Stimulated activated CD8-positive, alpha-beta memory T cell treated with anti-CD3 and anti-CD28 coated beads, Interleukin-2, amount 100 ng/mL, for 48 hours (primary cell): ENCODE results near the gene FAM180B.

Source experiments
- DNase-seq, 2 donors: peaks; one replicate each; pipeline ENCODE4 v3.0.0-alpha.2; 2020; ENCODE audit warnings: low read depth in 2 of 2

The FAM180B gene

DNA sequence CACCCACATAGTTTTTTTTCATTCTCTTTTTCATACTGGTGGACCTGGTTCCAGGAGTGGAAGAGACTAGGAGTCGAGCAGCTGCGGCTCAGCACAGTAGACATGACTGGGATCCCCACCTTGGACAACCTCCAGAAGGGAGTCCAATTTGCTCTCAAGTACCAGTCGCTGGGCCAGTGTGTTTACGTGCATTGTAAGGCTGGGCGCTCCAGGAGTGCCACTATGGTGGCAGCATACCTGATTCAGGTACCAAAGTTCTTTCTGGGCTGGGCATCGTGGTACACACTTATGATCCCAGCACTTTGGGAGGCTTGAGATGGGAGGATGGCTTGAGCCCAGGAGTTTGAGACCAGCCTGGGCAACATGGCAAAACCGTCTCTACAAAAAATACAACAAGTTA lies 16.8 kb upstream of the FAM180B start:
- DNase-seq, result no peak

DNA sequence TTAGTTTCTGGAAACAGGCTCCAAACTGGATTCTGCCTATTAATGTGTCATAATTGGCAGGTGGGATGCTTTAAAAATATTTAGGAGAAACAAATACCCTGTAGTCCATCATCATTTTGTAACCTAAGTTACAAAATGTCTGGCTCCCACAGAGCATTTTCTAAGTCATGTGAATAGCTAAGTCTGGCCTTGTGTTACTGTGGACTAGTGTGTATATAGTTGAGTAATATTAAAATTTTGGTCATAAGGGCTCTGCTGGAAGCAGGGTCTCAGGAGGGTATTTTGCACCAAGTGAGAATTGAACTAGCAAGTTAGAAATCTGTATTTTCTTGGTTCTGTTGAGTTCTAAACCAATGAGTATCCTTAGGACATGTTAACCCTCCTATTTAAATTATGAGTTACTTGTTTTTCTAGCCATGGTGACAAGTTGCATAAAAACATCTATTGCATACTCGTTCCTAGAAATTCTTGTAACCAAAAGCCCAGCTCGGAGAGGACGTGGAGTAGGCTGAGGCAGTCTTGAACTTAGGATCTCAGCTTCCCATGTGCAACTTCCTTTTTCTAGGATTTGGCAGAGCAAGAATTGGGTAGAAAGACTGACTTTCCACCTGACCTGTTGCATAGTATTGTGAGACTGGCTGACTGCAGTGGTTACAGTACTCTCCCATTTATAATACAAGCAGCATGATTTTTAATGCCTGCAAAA lies 15.7 kb upstream of the FAM180B start:
- no peak for DNase-seq

GRCh38 chr11:47571357-47571729 lies 15.1 kb upstream of the FAM180B start:
- no peak for DNase-seq

DNA sequence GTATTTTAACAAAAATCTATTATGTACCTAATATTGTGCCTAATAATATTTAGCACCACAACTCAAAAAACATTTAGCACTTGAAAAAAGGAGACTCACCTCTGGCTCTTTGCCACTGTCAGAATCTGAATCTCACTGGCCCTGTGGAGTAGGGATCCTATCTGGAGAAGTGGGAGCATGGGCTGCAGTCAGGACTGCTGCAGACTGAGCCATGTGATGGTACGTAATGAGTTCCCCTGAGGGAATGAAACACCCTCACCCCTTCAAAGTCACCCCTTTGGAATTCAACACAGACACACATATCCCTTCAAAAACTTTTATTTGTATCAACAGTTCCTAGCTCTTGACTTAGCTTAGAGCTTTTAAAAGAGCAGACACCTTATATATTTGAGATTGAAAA lies 14.6 kb upstream of the FAM180B start:
- no peak for DNase-seq

DNA sequence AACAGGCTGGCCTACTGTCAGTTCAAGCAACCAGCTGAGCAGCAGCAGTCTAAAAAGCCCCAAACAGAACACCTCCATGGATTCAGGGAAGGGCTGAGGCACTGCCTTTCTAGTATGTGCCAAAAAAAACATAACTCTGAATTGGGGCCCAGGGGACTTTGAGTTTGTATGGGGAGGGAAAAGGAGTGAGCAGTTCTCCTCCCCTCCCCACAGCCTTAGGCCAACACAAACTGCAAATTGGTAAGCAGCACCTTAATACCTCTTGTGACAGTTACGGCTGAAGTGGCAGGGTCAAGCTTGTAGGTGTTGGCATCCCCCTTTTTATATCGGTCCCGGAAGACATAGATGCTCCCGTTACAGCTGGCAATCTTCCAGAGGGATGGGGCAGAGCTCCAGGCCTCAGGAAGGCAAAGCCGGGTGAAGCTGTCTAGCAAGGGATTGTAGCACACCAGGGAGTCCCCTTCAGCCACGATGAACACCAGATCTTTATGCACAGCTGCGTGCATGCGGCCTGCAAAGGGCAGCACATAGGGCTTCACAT lies 13.7 kb upstream of the FAM180B start:
- no peak for DNase-seq

- no peak for DNase-seq
Observed at GRCh38 chr11:47573321-47573720, 13.2 kb upstream of the FAM180B start.

DNA sequence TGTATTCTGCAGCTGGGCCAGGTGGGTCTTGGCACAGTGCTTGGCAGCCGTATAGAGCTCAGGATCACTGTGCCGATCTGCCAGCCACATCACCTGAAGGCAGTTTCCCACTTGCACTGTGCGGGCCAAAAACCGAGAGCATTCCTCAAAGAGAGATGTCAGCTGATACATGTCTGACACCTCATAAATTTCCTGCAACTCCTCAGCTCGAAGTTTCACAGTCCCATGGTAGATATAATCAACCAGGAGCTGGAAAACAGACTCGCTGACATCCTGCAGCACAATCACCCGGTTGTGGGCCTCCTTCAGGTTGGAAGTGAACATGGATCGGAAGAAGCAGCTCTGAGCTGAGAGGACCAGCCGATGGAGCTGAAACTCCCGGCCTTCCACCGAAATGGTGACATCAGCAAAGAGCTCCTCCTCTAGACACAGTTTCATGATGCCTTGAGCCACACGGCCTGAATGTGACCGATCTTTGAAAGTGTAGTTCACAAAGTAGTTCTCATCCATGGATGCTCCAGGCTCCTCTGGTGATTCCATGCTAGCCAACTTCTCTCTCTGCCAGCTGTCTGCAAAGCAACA lies 8.9 kb upstream of the FAM180B start:
- DNase-seq, result no peak

- DNase-seq, result peak; percentile 73 to 83
Observed at GRCh38 chr11:47578524-47579494, 7.7 kb upstream of the FAM180B start, which contains the start of the genes KBTBD4 and NDUFS3. KBTBD4 (minus strand) TSS chr11:47578970; CDS start chr11:47578951, 19 bp downstream. NDUFS3 (plus strand) TSS chr11:47579074; CDS start chr11:47579092, 18 bp downstream.

DNA sequence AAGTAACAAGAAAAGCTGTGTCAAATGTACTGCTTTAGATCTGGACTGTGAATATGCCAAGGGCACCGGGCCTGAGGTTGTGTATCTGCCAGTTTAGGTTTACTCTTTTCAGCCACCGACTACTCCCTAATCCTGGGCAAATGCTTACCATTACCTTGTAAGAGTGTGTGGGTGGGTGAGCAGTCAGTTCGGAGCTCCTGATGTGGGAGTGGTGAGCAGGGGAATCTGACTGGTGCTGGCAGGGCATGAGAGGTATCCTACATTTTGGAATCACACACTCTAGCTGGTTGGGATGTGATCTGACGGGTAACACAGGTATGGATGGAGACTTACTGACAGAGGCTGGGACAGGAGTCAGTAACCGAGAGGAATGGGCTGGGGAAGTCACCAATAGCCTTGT lies 2.6 kb upstream of the FAM180B start:
- no peak for DNase-seq

GRCh38 chr11:47587039-47587716 lies 700 bp downstream of the FAM180B start:
- DNase-seq, result no peak

DNA sequence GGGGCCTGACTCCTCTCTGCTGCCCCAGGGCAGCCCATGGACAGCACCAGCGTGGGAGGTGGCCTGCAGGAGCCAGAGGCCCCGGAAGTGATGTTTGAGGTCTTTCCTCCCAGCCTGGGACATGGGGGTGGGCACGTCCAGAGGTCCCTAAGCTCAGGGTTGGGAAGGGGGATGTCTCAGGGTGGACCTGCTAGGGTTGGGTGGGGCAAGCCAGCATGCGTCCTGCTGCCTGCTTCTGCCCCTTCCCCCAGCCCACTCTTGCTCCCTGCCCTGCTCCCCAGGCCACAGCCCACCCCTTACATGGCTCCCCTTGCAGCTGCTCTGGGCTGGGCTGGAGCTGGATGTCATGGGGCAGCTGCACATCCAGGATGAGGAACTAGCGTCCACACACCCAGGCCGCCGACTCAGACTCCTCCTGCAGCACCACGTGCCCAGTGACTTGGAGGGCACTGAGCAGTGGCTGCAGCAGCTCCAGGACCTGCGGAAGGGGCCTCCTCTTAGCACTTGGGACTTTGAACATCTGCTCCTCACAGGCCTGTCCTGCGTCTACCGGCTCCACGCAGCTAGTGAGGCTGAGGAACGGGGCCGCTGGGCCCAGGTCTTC lies 1.3 kb downstream of the FAM180B start:
- DNase-seq, result no peak

GRCh38 chr11:47589118-47589517 lies 2.6 kb downstream of the FAM180B start:
- DNase-seq, result no peak

GRCh38 chr11:47589584-47589976 lies 3.1 kb downstream of the FAM180B start:
- no peak for DNase-seq

GRCh38 chr11:47589977-47590861 lies 3.7 kb downstream of the FAM180B start:
- DNase-seq, result no peak

GRCh38 chr11:47591764-47592163 lies 5.3 kb downstream of the FAM180B start:
- DNase-seq, result no peak

GRCh38 chr11:47592251-47592650 lies 5.8 kb downstream of the FAM180B start:
- DNase-seq, result no peak

GRCh38 chr11:47592970-47593369 lies 6.5 kb downstream of the FAM180B start:
- DNase-seq, result no peak

DNA sequence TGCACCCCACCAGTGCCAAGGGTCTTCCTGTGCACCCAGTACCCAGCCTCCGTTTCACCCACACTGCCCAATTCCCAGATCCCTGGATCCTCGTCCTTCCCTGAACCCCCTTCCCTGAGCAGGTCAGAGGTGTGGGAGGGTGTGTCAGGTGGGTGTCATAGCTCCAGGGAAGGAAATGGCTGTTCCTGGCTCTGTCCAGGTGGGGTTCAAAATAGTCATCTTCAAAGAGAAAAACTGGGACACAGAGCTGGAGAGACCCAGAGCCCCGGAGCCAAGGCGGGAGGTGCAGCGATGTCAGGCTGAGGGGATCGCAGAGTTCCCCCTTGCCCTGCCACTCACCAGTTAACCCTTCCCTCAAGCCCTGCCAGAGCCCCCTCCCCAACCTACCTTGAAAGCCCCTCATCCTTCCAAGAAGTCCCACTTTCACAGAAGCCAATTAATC lies 7.0 kb downstream of the FAM180B start:
- no peak for DNase-seq

GRCh38 chr11:47593934-47594855 lies 7.7 kb downstream of the FAM180B start, which contains the start of gene C1QTNF4:
C1QTNF4 (minus strand) TSS chr11:47594411; CDS start chr11:47590810, 3,601 bp downstream.
- DNase-seq, result no peak
